H1 (cell line): ENCODE results near the gene BYSL. TPM values are rescaled to one million over a fixed set of nuclear protein-coding genes. Genes with fewer than 3 reads are reported as not detected.

ENCODE experiments used
- ASH2L ChIP-seq: fragments of 200-600, 300-600 bp; sonication (generic); IDR thresholded peaks from one replicate; pipeline ENCODE4 v1.7.1; 2017; ENCODE audit warnings: low read length
- BRCA1 ChIP-seq: IDR thresholded peaks from 2 replicates; pipeline ENCODE4 v1.6.1; 2012; ENCODE audit warnings: low read depth, low read length, improper control_type of control experiment
- CREB1 ChIP-seq: IDR thresholded peaks from 2 replicates; pipeline ENCODE4 v1.6.1; 2012; ENCODE audit warnings: inconsistent platforms
- GABPA ChIP-seq: IDR thresholded peaks from 2 replicates; pipeline ENCODE4 v1.6.1; 2011; ENCODE audit warnings: mild to moderate bottlenecking, low read length, moderate library complexity, borderline replicate concordance; ENCODE audit not compliant: insufficient read depth
- GTF2F1 ChIP-seq: IDR thresholded peaks from 2 replicates; pipeline ENCODE4 v1.6.1; 2012; ENCODE audit warnings: low read depth, low read length, improper control_type of control experiment, borderline replicate concordance
- HDAC2 ChIP-seq, 2 experiments: fragments of 300-600 bp in 1 of 2; sonication (generic) in 1 of 2; IDR thresholded peaks; 2 replicates each; pipeline ENCODE4 v1.6.1; 2011 to 2012; ENCODE audit warnings: low read depth in 2 of 2, low read length in 2 of 2, mild to moderate bottlenecking in 2 of 2, moderate library complexity in 2 of 2, borderline replicate concordance in 1 of 2, inconsistent platforms in 1 of 2
- KDM4A ChIP-seq: IDR thresholded peaks from one replicate; pipeline ENCODE4 v1.7.1; 2012; ENCODE audit warnings: low read depth, mild to moderate bottlenecking, moderate library complexity, low read length, inconsistent platforms; ENCODE audit not compliant: severe bottlenecking
- KDM5A ChIP-seq: fragments of 200-600 bp; IDR thresholded peaks from 2 replicates; pipeline ENCODE4 v1.7.1; 2012; ENCODE audit warnings: mild to moderate bottlenecking, low read length, inconsistent platforms, mixed read lengths
- MAFK ChIP-seq: IDR thresholded peaks from 2 replicates; pipeline ENCODE4 v1.6.1; 2012; ENCODE audit warnings: low read depth, mild to moderate bottlenecking, improper control_type of control experiment, low read length
- NANOG ChIP-seq: IDR thresholded peaks from 2 replicates; pipeline ENCODE4 v1.6.1; 2011; ENCODE audit warnings: low read length, low read depth, mild to moderate bottlenecking, inconsistent platforms; ENCODE audit not compliant: insufficient read depth, poor library complexity, severe bottlenecking
- NRF1 ChIP-seq: IDR thresholded peaks from 2 replicates; pipeline ENCODE4 v1.6.1; 2011; ENCODE audit warnings: mild to moderate bottlenecking, low read depth, low read length, improper control_type of control experiment
- RNF2 ChIP-seq: fragments of 200-900, 300-1000 bp; sonication (generic); IDR thresholded peaks from 2 replicates; pipeline ENCODE4 v1.7.1; 2016; ENCODE audit warnings: borderline replicate concordance, low read depth, mild to moderate bottlenecking, antibody characterized with exemption, low read length; ENCODE audit not compliant: poor library complexity, severe bottlenecking; ENCODE audit errors: missing control alignments
- SIN3A ChIP-seq, 2 experiments: IDR thresholded peaks in 1 of 2; conservative IDR thresholded peaks in 1 of 2; 2 replicates each; pipeline ENCODE4 v1.6.1; 2011 to 2012; ENCODE audit warnings: low read length in 2 of 2, improper control_type of control experiment in 1 of 2, low read depth in 1 of 2, mild to moderate bottlenecking in 1 of 2
- SIX5 ChIP-seq: IDR thresholded peaks from 2 replicates; pipeline ENCODE4 v1.6.1; 2011; ENCODE audit warnings: mild to moderate bottlenecking, low read depth, low read length
- SRF ChIP-seq: IDR thresholded peaks from 2 replicates; pipeline ENCODE4 v1.6.1; 2011; ENCODE audit warnings: mild to moderate bottlenecking, low read depth, low read length, moderate library complexity
- TAF7 ChIP-seq: optimal IDR thresholded peaks from 2 replicates; pipeline ENCODE3; 2011; ENCODE audit warnings: low read depth, mild to moderate bottlenecking, inconsistent platforms, low read length, moderate library complexity, borderline replicate concordance
- TBP ChIP-seq: IDR thresholded peaks from 2 replicates; pipeline ENCODE4 v1.6.1; 2011; ENCODE audit warnings: low read depth, low read length, improper control_type of control experiment
- YY1 ChIP-seq: IDR thresholded peaks from 2 replicates; pipeline ENCODE4 v1.6.1; 2011; ENCODE audit warnings: low read depth, mild to moderate bottlenecking, low read length
- polyA plus RNA-seq, 7 experiments: library from polyadenylated mRNA; depleted of rRNA in 3 of 7; stranded (reverse) in 5 of 7; unstranded in 2 of 7; fragments of >200 nt in 5 of 7; fragments of 200-250 nt in 2 of 7; gene quantifications; 1 replicate in 5 of 7; 2 replicates in 1 of 7; 4 replicates in 1 of 7; pipeline versions ENCODE4 v1.2.1 to v1.2.3, GENCODE V29; 2011 to 2013; ENCODE audit warnings: missing spikeins in 2 of 7, mixed read lengths in 2 of 7
- total RNA-seq: library from RNA; stranded (reverse); fragmentation: NEBNext Ultra II Directional; extraction: Animal tissue kit (Norgen Biotek cat#: 25700); gene quantifications from 2 replicates; pipeline ENCODE4 v1.2.1, GENCODE V29; 2021
- TF ChIP-seq, protein P1 (sequence below): IDR thresholded peaks from 2 replicates; pipeline ENCODE4 v1.6.1; 2012; ENCODE audit warnings: low read length, inconsistent platforms

Gene BYSL
- total and polyA plus RNA-seq, 2 of the 8 experiments (the other 6 are each of a cell fraction or from before 2014, with no cell fraction given): 37.3 to 49.2 TPM

DNA sequence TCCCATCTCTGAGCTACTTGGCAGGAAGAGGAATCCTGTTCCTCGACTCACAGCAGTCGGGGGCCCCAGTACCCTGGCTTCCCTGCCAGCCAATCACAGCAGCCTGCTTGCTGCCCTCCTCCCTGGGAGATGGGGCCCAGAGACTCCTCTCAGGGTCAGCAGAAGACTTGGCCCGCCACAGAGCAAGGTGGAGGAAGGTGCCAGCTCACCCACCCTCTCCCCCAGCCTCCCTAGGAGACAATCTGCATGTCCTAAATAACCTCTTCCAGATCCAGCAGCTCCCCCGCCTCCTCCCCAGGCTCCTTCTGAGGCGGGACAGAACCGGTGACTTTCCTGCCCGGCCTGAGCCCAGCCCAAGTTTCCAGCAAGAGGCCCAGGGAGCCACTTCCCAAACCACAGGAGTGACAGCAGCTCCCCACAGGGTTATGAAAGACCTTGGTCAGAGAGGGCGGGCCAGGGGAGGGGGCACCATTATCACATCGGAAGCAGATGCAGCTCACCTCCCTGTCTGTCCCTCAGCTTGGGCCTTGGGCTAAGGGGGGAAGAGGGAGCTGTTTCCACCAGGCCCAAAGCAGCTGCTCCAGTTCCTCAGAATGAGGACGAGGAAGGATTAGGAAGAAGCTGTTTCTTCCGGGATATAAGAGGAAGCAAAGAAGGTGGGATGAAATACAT is 18.0 kb downstream of the BYSL start (continued):
- TF ChIP-seq NRF1: no peak
- no peak for TF ChIP-seq NANOG
- TF ChIP-seq SIX5: no peak
- TF ChIP-seq YY1: no peak
- no peak for TF ChIP-seq MAFK
- peak; percentile 37 for TF ChIP-seq ASH2L
- TF ChIP-seq KDM5A: no peak
- no peak for TF ChIP-seq KDM4A
- TF ChIP-seq SRF: no peak
- no peak for TF ChIP-seq TAF7
- TF ChIP-seq BRCA1: no peak
- TF ChIP-seq, protein P1, sequence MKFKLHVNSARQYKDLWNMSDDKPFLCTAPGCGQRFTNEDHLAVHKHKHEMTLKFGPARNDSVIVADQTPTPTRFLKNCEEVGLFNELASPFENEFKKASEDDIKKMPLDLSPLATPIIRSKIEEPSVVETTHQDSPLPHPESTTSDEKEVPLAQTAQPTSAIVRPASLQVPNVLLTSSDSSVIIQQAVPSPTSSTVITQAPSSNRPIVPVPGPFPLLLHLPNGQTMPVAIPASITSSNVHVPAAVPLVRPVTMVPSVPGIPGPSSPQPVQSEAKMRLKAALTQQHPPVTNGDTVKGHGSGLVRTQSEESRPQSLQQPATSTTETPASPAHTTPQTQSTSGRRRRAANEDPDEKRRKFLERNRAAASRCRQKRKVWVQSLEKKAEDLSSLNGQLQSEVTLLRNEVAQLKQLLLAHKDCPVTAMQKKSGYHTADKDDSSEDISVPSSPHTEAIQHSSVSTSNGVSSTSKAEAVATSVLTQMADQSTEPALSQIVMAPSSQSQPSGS: no peak
- 0 out of 2 replicates have a peak, but pooled peaks have one; percentile 42 for TF ChIP-seq CREB1
- TF ChIP-seq RNF2: no peak
- no peak for TF ChIP-seq GTF2F1
- no peak for TF ChIP-seq GABPA
- no peak for TF ChIP-seq HDAC2 (IDR thresholded peaks at IDR 0.05; ENCODE audit: borderline replicate concordance in 1 of 2, low read depth in 2 of 2, low read length in 2 of 2)
- TF ChIP-seq TBP: peak; percentile 31; the same call in 1 of the 2 replicates
- TF ChIP-seq SIN3A (conservative IDR thresholded peaks at IDR 0.05 in 1 of 2, IDR thresholded peaks at IDR 0.05 in 1 of 2; ENCODE audit: low read depth in 1 of 2, low read length in 2 of 2): peak in 1 of 2 experiments; percentile 15; a peak in 1 of 4 replicates
